Glomerular visceral epithelial cell (primary cell): ENCODE measurements around the gene MYRIP.
"Not testable (repeated sequence)": the region's sequence is repeated elsewhere in the genome, so short reads cannot be mapped to it uniquely, and the experiment has no call there.

Experiments used
- DNase-seq: peaks from one replicate; pipeline ENCODE4 v3.0.0-alpha.2; 2016; ENCODE audit errors: extremely low spot score

MYRIP gene

DNA sequence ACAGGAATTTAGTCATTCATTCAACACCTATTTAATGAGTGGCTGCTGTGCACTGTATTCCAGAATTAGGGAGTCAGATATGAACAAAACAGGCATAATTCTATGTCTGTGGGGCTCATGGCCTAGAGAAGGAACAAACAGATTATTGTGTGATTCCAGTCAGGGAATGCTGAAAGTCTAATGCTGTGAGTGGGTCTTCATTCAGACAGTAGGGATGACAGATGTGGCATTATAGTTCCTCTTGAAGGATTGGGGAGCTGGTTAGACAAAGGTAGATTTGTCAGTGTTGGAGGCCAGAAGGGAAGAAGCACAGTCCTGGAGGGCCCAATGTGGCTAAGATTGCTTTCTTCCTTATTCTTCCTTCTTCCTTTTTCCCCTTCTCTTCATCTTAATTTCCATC lies 273.7 kb downstream of the MYRIP start:
- no peak for DNase-seq

DNA sequence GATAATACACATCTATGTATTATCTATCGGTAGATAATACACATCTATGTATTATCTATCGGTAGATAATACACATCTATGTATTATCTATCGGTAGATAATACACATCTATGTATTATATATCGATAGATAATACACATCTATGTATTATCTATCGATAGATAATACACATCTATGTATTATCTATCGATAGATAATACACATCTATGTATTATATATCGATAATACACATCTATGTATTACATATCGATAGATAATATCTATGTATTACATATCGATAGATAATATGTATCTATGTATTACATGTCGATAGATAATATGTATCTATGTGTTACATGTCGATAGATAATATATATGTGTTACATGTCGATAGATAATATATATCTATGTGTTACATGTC lies 275.0 kb downstream of the MYRIP start:
- not testable (repeated sequence) for DNase-seq

DNA sequence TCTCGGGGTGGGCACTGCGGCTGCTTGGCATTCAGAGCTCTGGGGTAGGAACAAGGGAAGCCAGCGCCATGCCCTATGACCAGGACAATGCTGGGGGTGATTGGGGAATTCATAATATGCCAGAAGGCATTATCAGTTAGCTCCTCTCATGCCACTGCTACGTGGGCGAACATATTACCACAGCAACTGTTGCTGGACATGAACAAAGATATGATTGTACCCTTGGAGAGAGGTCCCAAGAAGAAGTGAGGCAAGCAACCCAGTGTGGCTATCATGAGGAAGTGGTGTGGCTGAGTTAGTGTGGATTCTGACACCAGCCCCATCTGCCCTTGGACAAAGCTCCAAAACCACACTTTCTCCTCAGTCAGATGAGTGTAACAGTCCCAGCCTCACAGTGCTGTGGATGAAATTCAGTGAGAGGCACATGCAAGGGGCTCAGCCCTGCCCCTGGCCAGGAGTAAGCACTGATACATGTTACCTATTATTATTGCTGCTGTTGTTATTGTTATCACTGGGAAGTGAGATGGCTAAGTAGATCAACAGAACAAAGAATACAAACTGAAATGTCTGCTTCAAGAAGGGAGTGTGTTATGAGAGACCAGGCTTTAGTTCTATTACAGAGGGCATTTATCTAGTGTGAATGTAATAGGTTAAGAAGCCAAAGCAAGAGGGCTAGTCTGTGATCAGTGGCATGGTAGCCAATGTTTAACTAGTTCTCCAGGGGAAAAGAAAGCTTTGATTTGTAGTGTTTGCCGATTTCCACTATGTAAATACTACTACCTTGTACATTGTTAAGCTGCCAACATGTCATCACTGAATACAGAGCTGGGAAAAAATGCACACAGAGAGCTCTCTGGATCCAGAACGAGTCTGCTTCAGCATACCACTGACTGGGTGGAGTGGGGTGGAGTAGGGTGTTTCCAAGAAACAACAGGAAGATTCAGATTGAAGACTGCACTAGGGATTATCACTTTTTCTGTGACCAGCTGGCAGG lies 277.8 kb downstream of the MYRIP start:
- no peak for DNase-seq

DNA sequence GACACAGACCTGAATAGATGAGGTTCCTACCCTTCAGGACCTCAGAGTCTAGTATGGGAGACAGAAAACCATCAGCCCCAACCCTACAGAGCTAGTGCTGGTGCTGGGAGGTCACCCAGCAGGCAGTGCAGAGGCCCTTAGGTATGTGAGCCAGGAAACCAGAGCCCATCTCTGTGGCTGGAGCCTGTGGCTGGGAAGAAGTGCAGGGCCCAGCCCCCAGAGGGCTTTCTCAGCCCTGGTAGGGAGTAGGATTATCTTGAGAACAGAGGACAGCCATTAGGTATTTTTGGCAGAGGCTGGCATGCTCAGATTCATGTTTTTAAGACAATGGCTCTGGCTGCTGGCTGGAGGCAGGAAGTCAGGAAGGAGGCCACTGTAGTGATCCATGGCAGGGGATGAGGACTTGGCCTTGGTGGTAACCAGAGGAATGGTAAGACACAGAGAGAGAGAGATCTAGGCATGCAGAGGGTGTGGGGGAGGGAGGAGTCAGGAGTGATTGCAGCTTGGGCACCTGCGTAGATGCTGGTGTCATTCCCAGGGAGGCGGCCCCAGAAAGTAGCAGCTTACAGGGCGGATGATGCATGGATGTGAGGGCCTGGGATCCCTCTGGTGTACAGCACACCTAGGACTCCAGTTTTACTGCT lies 279.2 kb downstream of the MYRIP start:
- no peak for DNase-seq

DNA sequence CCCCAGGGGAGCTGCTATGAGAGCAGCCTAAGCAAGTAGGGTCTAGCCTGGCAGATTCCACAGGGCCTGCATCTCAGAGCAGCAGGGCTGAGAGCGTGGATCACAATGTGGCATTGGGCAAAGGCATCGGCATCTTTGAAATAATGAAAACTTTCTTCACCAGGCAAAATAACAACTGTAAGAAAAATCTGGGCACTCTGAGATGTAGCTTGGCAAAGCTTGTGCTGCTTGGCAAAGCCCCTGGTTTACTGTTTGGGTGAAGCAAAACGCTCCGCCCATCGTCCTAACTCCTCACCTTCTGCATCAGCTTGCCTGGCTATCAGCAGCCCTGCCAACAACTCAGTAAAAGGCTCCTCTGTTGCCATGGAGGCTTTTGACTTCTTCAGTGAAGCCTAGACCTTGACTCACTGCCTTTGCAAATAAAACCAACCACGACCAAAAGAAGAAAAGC lies 287.3 kb downstream of the MYRIP start:
- peak; percentile 24 for DNase-seq

DNA sequence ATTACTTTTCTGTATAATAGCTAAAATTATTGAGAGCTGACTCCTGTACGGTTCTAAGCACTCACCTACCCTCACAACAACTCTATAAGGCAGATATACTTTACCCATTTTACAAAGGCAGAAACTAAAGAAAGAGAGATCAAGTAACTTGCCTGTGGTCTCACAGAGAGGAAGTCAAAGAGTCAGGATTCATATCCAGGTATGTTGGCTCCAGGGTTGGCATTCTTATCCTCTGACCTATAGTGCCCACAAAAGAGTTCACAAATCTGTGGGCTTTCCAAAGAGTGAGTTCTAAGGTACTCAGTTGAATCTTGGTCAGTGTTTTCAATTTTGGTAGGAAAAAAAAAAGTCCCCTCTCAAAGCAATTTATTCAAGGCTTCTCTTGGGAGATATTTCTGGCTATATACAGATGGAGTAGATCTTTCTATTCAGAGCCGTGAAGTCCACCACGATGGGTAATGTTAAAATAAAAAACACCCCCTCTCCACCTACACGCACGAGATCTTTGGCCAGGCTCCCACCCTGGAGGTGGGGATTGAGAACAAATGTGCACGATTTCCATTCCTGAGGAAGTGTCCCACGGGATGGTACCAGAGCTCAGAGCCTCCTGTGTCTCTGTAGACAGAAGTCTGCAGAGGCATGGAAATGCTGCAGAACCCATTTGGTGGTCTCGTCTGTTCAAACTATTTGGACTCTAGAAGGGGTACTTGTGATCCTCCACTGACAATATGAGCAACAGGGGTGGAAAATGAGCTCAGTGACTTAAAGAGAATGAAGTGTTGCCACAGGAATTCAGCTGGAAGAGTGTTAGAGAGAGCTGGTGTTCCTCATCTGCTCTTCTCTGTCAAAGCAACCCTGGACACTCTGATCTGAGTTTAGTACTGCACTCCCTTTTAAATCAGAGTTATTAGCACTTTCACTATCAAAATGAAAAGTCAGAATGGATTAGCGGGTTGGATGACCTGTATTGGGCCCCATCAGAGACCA lies 288.0 kb downstream of the MYRIP start:
- DNase-seq = peak; percentile 40

DNA sequence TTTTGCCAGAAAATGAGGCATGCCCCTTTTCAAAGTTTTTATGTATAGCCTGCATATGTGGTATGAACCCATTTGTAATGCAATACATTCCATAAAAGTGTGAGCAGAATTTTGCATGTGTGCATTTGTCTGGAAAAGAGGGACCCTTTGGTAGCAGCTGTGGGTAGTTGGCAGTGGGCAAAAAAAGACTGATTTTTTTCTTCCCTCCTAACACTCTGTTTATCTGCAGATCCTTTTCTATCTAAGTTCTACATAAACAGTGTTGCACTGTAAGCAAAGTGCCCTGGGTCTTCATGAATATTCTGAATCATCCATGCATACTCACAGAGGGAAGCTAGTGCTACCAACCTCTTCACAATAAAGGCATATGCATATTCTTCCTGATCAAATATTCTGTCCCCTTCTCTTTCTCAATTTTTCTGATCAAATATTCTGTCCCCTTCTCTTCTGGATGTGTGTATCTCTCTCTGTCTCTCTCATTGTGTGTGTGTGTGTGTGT lies 288.9 kb downstream of the MYRIP start:
- DNase-seq = no peak

DNA sequence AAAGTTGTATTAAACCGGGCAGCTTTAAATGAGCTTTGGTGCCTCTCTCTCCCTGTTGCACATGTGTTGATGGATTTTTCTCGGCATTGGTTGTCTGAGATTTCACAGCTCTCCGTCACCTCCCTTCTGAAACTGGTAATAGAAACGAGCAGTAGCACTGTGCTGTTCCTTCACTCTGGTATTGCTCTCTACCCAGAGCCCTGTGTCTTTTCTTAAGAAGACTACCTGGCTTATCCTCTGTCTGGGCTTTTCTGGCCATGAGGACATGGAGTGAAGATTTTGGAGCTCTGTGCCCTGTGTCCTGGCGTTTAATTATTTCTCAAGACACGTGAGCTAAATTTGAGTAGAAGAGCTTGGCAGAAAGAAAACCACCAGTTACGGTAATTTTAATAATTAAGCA lies 290.5 kb downstream of the MYRIP start:
- DNase-seq = no peak

DNA sequence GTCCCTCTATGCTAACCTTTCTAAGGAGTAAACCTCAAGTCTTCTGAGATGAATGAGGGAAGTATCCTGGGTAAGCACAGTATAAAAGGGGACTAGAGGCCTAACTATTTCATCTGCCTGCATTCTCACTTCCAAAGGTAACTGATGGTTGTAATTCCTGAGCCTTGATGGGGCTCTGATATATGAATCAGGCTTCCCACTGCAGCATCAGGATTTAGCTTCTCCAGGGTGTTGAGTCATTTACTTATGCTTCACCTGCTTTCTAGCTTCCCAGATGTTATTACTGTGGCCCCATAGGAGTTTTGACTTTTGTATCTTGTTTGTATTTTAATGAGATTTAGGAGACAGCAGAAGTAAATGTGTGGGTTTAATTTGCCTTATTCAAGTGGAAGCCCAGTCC lies 292.8 kb downstream of the MYRIP start:
- DNase-seq = no peak

DNA sequence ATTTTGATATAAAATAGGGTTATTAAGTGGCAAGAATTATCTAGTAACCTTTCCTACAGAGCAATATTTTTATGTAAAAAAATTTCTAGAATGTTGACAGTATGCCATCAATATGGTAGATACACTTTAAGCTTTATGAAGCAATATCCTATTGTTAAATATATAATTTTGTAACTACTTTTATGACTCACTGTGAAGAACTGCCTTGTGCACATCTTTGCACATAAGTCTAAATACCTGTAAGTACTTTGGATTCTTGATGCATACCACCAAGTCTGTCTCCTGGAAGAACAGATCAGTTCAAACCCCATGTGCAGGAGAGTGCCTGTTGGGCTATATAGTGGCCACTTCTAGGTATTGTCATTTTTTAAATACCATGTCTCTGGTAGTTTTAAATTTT lies 294.4 kb downstream of the MYRIP start:
- no peak for DNase-seq

DNA sequence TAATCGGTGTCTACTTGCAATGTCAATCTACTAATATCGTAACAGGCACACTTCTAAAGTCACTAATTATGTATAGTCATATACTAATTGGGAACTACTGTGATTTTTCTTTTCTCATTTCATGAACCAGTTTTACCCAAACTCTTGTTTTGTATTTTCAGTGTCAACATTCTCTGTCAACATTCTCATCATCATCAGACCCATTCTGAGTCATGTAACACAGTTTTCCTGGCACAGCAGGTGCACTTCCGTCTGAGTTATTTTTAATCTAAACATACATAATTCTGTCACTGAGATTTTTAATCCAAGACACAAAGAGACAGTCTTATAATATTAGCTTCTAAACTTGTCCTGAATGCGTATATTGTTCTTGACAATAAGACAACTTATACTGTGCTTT lies 295.0 kb downstream of the MYRIP start:
- no peak for DNase-seq

DNA sequence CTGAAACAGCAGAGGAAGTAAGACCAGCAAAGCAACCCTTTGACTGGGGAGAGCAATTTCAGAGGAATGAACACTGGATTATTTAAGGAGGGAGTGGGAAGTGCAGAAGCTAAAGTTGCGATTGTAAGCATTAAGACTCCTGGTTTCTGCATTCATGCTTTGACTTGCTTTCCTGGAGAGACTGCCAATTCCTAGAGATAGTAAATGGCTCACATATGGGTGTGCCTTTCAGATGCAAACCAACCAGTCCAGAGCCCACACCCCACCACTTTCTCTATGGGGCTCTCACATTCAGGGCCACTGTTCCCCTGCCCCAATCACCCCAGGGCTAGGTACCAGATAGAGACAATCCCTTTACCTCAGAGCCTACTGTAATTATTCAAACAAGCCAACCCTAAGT lies 299.2 kb downstream of the MYRIP start:
- no peak for DNase-seq

DNA sequence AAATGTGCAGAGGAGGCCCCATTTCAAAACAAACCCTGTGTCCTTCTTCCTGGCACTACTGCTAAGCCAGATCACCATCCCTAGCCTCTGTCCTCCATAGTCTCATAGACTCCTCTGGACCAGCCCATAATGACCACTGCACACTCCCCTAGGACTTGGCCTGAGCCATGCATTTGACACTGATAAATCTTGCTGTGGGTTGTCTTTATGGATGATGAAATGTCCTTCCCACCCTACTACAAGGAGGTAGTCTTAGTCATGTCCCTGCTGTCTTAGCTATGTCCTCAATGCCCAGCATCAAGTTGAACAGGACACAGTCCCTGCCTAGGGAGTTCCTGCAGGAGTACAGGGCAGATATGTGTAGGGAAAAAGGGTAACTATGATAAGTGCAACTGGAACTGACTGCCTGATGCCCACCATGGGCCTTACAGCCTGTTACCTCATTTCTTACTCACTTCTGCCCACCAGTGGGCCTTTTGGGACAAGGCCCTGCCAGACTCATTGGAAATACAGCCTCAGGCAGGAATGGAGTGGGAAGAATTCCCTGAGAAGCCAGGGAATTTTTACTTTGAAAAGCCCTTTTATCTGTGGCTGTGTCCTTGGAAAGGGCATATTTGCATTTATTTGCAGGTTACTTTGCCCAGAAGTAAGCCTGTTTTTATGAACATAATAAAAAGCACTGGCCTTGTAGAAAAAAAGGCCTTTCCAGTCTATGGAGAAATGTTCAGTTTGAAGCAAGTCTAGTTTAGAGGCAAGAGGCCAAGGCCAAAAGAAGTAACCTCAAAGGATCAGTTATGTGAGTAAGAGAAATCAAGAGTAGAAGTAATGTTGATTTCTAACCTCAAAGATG lies 300.5 kb downstream of the MYRIP start:
- DNase-seq = no peak

DNA sequence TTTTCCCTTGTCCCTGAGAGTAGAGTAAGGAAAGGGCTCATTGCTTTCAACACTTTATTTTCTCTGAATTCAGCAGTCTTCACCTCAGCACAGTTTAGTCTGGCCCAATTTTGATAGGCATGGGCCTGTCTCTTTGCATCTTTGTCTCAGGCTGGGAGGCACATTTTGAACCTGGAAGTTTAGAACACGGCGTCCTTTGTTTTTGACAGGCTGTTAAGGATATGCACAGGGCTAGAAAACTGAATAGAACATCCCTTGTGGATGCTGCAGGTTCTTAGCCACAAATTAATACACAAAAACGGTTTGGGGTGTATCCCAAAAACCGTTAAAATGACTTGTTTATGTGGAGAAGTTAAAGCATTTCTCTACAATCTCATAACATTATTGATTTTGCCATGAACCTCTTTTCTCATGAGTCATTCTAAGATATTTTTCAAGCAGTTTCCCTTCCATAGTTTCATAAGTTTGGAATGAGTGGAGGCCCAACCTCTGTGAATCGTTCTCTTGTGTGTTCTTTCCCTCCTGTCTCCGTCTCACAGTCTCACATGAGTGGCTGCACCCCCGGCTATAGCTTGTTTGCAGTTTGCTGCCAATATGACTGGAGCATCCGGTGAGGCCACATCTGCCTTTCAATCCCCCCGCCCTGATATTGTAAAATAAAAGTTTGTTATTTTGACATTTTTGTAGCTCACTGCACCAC lies 307.2 kb downstream of the MYRIP start:
- peak; percentile 62 for DNase-seq

DNA sequence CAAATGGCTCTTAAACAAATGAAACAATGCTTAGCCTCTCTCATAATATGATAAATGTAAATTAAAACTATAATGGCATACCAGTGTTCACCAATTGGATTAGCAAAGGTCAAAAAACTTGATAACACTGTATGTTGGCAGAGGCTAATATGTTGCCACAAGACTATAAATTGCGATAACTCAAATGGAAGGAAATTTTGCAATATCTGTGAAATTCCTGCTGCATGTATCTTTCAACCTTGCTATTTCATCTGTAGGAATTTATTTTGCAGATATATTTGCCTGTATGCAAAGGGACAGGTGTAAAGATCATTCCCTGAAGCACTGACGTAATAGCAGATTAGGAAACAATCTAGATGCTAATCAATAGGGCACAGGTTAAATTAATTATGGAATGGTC lies 308.7 kb downstream of the MYRIP start:
- DNase-seq = no peak

DNA sequence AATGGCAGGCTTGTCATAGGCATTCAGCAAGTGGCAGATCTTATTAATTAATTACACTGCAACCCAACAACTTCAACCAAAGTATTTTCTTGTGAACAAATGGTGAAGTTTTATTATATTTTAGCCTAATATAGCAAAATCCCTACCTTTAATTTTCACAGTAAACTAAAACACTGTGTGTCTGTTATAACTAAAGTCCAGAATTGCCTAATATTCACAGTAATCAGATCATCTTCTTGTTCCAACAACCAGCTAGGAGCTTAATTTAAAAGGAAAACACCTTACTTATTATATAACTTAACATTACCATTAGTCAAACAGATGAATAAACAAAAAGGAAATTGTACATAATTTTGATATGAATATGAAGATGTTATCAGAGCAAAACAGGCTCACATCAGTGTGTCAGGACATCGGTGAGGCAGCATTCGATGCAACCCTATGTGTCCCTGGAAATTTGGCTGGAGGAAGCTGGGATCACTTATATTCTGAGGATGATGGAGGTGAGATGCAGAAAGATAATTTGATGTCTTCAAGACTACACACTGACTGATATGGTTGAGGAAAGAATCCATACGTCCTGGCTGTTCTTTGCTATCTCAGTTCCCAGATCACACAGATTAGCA lies 310.8 kb downstream of the MYRIP start:
- no peak for DNase-seq

DNA sequence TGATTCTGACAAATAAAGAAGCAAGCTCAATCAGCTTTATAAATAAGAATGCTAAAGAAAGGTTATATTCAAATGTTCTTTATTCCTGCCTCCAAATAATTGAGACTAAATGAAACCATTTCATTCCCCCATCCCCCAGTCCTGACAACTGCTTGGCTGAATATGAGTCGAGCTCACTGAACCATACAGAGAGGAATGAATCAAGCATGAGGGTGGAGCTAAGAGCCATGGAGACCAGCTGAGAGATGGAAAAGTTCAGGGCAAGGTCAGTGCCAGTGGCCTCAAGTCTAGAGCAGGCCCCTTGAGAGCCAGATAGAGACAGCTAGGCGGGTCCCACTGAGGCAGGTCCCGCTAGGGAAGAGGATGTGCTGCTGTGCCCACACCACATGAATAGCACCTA lies 311.4 kb downstream of the MYRIP start:
- DNase-seq = peak; percentile 77

DNA sequence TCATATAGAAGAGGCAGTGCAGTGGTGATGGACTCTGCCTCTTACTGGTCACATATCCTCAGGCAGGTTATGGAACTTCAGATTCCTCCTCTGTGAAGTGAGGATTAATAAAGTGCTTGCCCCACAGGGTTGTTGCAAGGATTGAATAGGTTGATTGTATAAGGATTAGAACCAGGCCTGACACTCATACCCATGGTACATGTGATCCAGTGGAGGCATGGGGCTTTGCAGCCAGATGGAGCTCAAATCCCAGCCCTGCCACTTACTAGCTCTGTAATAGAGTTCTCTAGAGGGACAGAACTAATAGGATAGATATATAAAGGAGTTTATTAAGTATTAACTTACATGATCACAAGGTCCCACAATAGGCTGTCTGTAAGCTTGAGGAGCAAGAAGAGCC lies 315.5 kb downstream of the MYRIP start:
- DNase-seq = no peak

DNA sequence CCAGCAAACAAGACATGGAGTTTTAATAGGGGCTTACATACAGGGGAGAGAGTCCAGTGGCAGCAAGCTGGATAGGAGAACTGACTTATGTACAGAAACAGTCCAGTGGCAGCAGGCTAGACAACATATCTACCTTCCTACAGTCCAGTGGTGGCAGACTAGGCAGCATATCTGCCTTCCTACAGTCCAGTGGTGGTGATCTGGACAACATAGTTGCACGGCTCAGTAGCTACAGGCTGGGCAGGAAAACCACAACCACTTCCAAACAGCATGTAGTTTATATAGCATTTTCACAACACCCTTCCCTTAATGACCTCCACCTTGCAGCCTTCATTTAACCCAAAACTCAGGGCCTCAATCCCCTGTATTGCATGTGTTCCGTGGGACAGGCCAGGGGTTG lies 318.8 kb downstream of the MYRIP start:
- DNase-seq = peak; percentile 63

DNA sequence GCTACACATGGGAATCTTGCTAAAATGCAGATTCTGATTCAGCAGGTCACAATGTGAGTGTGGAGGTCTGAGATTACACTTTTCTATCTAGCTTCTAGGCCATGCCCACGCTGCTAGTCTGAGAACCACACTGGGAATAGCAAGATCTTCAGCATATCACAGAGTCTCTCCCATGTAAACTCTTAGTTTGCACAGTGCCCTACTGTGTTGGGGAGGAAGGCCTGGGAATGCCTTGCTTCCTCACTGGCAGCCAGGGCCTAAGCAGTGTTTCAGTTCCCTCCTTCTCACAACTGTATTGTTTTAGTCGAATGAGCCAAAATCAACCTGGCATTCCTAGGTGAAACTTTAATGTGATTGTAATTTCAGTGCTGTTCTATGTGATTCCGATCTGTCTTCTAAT lies 320.1 kb downstream of the MYRIP start:
- DNase-seq = no peak
